Activated naive CD4-positive, alpha-beta T cell treated with anti-CD3 and anti-CD28 coated beads, Interleukin-2, amount 50 U/mL, for 24 hours (primary cell): ENCODE data around the gene TNP1.

Experiments used
- H3K27ac Mint-ChIP-seq: one replicate; pipeline ENCODE4 v1.8.0; 2021; ENCODE audit warnings: mild to moderate bottlenecking, mixed read lengths
- H3K27me3 Mint-ChIP-seq: one replicate; pipeline ENCODE4 v1.8.0; 2021; ENCODE audit warnings: mixed read lengths
- H3K36me3 Mint-ChIP-seq: one replicate; pipeline ENCODE4 v1.8.0; 2021; ENCODE audit warnings: mixed read lengths
- H3K4me1 Mint-ChIP-seq: one replicate; pipeline ENCODE4 v1.8.0; 2021; ENCODE audit warnings: mixed read lengths
- H3K4me3 Mint-ChIP-seq: one replicate; pipeline ENCODE4 v1.8.0; 2021; ENCODE audit warnings: mild to moderate bottlenecking, mixed read lengths
- H3K9me3 Mint-ChIP-seq: one replicate; pipeline ENCODE4 v1.8.0; 2021; ENCODE audit warnings: mixed read lengths

Gene TNP1

GRCh38 chr2:216859944-216860343 is at the start of gene TNP1:
Gene TNP1 (minus strand): TSS chr2:216860064. CDS start chr2:216860034, 30 bp downstream.
- Mint-ChIP-seq H3K4me3 (no peak within 1 kb of the TSS), H3K4me1 (peaks cover 13% of the 10 kb centered on the region), H3K27me3 (no peaks in the 10 kb centered on the region), H3K36me3 (no peaks in the 10 kb centered on the region), H3K9me3 (no peaks in the 10 kb centered on the region), H3K27ac (peak within 1 kb of the TSS; percentile 26)

DNA sequence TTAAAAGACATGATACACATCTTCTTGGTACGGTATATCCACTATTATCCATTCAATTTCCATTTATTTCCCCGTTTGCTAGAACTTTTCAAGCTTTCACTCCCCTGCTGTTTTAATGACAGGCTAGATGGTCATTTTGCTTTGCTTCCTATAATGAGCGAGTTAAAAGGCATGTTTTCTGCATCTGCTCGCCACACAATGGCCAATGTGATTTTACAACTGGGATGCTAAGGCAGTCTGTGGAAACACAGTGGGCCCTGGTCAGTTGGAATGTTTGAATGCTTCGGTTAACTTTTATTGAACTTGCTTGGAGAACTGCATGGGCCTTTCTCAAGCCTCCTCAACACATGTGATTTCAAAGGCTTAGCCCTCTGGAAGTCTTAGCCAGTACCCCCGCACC is 48.4 kb upstream of the TNP1 start:
- H3K27me3 Mint-ChIP-seq: peaks cover 1% of the 10 kb centered on the region
- H3K4me1 Mint-ChIP-seq: no peaks in the 10 kb centered on the region
- H3K36me3 Mint-ChIP-seq: no peaks in the 10 kb centered on the region
- H3K27ac Mint-ChIP-seq: no peak overlapping the region
- H3K9me3 Mint-ChIP-seq: peaks cover 10% of the 10 kb centered on the region
- no peak overlapping the region for H3K4me3 Mint-ChIP-seq

DNA sequence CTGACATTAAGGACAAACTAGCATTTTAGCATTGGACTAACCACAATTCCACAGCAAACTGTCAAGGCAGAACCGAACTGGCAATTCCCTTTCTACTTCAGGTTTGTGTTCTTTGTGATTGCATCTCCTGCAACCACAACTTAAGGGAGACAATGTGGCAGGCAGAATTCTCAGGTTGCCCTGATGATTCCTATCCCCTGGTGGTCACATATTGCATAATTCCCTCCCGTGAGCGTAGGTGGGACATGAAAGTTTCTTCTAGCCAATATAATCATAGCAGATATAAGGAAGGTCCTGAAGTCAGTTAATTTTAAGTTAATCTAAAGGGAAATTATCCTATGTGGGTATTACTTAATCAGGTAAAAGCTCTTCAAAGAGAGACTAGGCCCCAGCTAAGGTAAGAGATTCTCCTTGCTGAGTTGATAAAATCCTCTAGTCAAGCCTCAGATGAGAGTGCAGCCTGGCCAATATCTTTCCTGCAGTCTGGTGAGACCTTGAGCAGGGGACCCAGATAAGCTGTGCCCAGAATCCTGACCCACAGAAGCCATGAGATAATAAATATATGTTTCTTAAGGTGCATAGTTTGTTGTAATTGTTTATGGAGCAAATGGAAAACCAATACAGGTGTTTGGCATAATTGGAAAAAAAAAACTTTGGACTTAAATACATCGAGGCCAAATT is 45.9 kb upstream of the TNP1 start:
- H3K27ac Mint-ChIP-seq: no peak overlapping the region
- peaks cover 1% of the 10 kb centered on the region for H3K27me3 Mint-ChIP-seq
- H3K4me1 Mint-ChIP-seq: no peaks in the 10 kb centered on the region
- no peaks in the 10 kb centered on the region for H3K36me3 Mint-ChIP-seq
- no peak overlapping the region for H3K4me3 Mint-ChIP-seq
- H3K9me3 Mint-ChIP-seq: peaks cover 16% of the 10 kb centered on the region

- Mint-ChIP-seq H3K9me3 (peaks cover 23% of the 10 kb centered on the region), H3K36me3 (peaks cover 2% of the 10 kb centered on the region), H3K27me3 (peaks cover 2% of the 10 kb centered on the region), H3K4me3 (no peak overlapping the region), H3K4me1 (no peaks in the 10 kb centered on the region), H3K27ac (no peak overlapping the region)
Observed at GRCh38 chr2:216904974-216905373, 45.1 kb upstream of the TNP1 start.

DNA sequence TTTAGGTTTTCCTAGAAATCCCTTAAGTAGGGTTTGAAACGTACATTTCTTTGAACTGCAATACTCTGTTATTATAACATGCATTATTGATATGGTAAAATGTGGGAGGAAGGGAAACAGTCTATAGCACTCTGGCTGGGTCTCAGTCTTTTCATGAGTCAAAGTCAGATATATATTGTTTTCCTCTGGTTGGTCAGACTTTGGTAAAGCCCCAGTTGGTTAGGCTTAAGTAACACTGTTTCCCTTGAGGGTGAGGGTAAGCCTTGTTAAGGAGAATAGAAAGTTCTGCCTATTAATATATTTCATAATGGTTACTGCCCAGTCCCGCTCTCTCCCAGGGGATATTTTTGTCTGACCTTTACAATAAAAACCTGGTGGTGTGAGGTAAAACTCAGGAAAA is 44.7 kb upstream of the TNP1 start:
- H3K9me3 Mint-ChIP-seq: peaks cover 25% of the 10 kb centered on the region
- H3K4me3 Mint-ChIP-seq: no peak overlapping the region
- no peak overlapping the region for H3K27ac Mint-ChIP-seq
- no peaks in the 10 kb centered on the region for H3K4me1 Mint-ChIP-seq
- H3K36me3 Mint-ChIP-seq: peaks cover 2% of the 10 kb centered on the region
- H3K27me3 Mint-ChIP-seq: peaks cover 2% of the 10 kb centered on the region

DNA sequence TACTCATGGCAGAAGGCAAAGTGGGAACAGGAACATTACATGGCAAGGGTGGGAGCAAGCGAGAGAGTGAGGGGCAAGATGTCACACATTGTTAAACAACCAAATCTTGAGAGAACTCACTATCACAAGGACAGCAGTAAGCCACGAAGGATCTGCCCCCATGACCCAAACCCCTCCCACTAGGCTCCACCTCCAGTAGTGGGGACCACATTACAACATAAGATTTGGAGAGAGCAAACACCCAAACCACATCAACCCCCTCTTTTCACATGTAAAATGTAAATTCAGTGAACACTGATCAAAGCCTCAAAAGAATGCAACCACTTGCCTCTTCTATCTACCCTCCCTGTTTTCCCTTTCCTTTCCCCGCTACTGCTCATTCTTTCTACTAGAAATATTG is 43.6 kb upstream of the TNP1 start:
- Mint-ChIP-seq H3K4me1 (no peaks in the 10 kb centered on the region), H3K27me3 (peaks cover 2% of the 10 kb centered on the region), H3K27ac (no peak overlapping the region), H3K36me3 (peaks cover 2% of the 10 kb centered on the region), H3K4me3 (no peak overlapping the region), H3K9me3 (peaks cover 25% of the 10 kb centered on the region)

DNA sequence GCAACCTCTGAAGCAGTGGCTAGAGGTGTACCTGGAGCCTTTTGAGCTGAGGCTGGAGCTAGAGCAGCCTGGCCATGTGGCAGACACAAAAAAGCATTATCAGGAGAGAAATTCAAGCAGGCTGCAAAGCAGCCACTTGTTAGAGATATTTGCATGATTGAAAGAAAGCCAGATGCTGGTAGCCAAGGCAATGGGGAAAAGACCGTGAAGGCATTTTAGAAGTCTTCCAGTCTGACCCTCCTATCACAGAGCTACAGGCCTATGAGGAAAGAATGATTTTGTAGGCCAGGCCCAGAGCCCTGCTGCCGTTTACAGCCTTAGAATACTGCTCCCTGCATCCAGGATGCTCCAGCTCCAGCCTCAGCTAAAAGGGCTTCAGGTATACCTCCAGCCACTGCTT is 41.4 kb upstream of the TNP1 start:
- Mint-ChIP-seq H3K27me3 (peaks cover 3% of the 10 kb centered on the region), H3K27ac (no peak overlapping the region), H3K4me1 (peaks cover 3% of the 10 kb centered on the region), H3K9me3 (peaks cover 25% of the 10 kb centered on the region), H3K36me3 (peaks cover 2% of the 10 kb centered on the region), H3K4me3 (no peak overlapping the region)

DNA sequence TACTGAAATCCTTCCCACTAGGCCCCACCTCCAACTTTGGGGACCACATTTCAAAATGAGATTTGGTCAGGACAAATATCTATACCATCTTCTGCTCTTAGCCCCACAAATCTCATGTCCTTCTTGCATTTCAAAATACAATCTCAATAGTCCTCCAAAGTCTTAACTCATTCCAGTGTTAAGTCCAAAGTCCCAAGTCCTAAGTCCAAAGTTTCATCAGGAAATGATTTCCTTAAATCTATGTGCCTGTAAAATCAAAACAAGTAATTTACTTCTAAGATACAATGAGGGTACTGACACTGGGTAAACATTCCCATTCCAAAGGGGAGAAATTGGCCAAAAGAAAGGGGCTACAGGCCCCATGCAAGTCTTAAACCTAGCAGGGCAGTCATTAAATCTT is 40.5 kb upstream of the TNP1 start:
- Mint-ChIP-seq H3K9me3 (peaks cover 25% of the 10 kb centered on the region), H3K4me3 (no peak overlapping the region), H3K27ac (no peak overlapping the region), H3K36me3 (peaks cover 2% of the 10 kb centered on the region), H3K27me3 (peaks cover 4% of the 10 kb centered on the region), H3K4me1 (peaks cover 3% of the 10 kb centered on the region)

DNA sequence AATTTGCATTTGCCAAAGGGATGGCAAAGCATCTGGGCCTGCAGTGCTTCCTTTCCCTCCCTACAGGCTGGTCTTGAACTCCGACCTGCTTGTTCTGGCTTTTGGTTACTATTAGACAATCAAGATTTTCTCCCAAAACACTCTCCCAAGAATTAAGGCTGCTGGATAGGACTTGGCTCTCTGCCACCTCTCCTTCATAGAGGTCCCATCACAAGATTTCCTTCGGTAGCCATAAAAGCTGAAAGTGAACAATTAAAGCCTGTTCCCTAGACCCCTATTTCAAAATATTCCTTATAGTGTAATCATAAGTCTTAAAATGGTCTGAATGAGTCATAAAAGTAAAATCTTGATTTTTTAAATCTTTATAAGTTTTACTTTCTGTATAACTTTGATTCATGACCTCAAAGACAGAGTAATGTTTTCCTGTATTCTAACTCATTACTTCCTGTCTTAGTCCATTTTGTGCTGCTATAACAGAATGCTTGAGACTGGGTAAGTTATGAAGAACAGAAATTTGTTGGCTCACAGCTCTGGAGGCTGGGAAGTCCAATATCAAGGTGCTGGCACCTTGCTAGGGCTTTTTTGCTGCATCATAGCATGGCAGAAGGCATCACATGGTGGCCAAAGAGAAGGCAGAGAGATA is 37.8 kb upstream of the TNP1 start:
- Mint-ChIP-seq H3K27me3 (peaks cover 3% of the 10 kb centered on the region), H3K9me3 (peaks cover 11% of the 10 kb centered on the region), H3K4me3 (no peak overlapping the region), H3K36me3 (peaks cover 2% of the 10 kb centered on the region), H3K27ac (no peak overlapping the region), H3K4me1 (peaks cover 3% of the 10 kb centered on the region)

DNA sequence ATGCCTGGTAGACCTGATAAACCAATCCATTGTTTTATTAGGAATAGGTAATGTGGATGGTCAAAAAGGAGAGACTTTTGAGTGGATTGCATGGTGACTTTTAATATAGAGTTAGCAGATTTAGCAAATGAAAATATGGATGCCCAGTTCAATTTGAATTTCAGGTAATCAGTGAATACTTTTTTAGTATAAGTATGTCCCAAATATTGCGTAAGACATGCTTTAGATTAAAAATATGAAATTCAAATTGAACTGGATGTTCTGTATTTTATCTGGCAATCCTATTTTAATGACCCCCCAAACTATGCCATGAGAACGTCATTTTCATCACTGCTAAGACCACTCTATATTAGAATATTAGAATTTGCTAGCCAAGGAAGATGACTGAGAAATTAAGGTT is 30.3 kb upstream of the TNP1 start:
- H3K4me3 Mint-ChIP-seq: no peak overlapping the region
- H3K36me3 Mint-ChIP-seq: no peaks in the 10 kb centered on the region
- H3K27ac Mint-ChIP-seq: no peak overlapping the region
- H3K27me3 Mint-ChIP-seq: no peaks in the 10 kb centered on the region
- no peaks in the 10 kb centered on the region for H3K4me1 Mint-ChIP-seq
- no peaks in the 10 kb centered on the region for H3K9me3 Mint-ChIP-seq

- Mint-ChIP-seq H3K27ac (no peak overlapping the region), H3K4me1 (no peaks in the 10 kb centered on the region), H3K4me3 (no peak overlapping the region), H3K36me3 (no peaks in the 10 kb centered on the region), H3K9me3 (no peaks in the 10 kb centered on the region), H3K27me3 (no peaks in the 10 kb centered on the region)
Observed at GRCh38 chr2:216888887-216889622, 29.2 kb upstream of the TNP1 start.

DNA sequence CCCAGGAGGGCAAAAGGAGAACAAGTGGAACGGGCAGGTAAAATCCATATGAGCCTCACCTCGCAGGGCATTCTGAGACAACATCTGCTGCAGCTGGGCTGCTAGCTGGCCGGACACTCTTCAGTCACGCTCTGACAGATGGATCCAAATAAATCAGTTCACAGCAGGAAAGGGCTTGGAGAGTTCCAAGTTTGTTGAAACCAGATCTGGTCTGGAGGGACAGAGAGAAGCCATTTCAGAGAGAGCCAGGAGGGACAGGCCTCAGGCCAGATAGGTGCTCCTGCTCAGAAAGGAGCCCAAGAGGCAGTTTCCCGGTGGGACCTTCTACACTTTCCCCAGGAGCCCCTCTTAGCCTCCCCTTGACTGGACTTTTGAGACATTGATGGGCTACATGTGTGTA is 28.2 kb upstream of the TNP1 start:
- Mint-ChIP-seq H3K27ac (no peak overlapping the region), H3K9me3 (no peaks in the 10 kb centered on the region), H3K4me1 (no peaks in the 10 kb centered on the region), H3K4me3 (no peak overlapping the region), H3K27me3 (no peaks in the 10 kb centered on the region), H3K36me3 (no peaks in the 10 kb centered on the region)

DNA sequence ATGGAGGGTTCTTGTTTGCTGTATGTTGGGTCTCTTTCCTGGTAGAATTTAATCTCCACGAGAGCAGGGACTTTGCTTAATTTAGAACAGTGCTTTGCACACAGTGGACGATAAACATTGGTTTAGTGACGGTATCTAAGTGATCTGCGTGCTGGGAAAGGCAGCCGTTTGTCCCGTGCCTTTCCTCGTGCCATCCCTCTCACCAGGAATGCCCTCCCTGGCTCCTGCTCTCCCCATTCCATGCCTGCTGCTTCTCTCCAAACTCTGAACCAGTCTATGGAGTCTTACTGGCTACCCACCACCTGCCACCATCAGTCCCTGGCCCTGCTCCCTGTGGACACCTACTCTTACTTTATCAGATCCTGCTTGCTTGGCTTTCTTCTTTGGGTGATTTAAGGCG is 27.3 kb upstream of the TNP1 start:
- Mint-ChIP-seq H3K4me1 (no peaks in the 10 kb centered on the region), H3K27ac (no peak overlapping the region), H3K4me3 (no peak overlapping the region), H3K27me3 (no peaks in the 10 kb centered on the region), H3K36me3 (no peaks in the 10 kb centered on the region), H3K9me3 (no peaks in the 10 kb centered on the region)

DNA sequence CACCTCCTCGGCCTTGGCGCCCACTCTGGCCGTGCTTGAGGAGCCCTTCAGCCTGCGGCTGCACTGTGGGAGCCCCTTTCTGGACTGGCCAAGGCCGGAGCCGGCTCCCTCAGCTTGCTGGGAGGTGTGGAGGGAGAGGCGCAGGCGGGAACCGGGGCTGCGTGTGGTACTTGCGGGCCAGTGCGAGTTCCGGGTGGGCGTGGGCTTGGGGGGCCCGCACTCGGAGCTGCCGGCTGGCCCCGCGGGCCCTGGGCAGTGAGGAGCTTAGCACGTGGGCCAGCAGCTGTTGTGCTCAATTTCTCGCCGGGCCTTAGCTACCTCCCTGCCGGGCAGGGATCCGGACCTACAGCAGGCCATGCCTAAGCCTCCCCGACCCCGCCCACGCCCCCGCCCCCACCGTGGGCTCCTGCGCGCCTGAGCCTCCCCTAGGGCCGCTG is 25.3 kb upstream of the TNP1 start:
- Mint-ChIP-seq H3K27me3 (no peaks in the 10 kb centered on the region), H3K27ac (no peak overlapping the region), H3K9me3 (no peaks in the 10 kb centered on the region), H3K4me3 (no peak overlapping the region), H3K36me3 (no peaks in the 10 kb centered on the region), H3K4me1 (peaks cover 2% of the 10 kb centered on the region)

DNA sequence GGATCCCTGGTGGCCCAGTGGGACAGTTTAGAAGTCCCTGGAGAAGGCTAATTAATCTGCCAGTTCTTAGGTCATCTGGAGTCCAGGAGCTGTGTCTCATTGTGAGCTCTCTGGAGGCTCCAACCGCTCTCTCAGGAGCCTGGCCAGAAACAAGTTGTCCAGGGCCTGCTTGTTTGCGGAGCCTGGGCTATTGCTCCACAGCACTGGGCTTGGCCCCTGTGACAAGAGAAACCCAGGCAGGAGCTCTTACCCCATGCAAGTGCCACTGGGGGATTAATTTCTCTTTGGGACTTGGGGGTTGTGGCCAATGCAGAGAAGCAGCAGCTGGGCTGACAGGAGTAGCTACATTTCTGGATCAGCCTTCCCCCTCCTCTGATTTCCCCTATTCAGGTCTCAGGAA is 24.5 kb upstream of the TNP1 start:
- H3K9me3 Mint-ChIP-seq: no peaks in the 10 kb centered on the region
- no peak overlapping the region for H3K4me3 Mint-ChIP-seq
- no peaks in the 10 kb centered on the region for H3K36me3 Mint-ChIP-seq
- no peak overlapping the region for H3K27ac Mint-ChIP-seq
- H3K27me3 Mint-ChIP-seq: no peaks in the 10 kb centered on the region
- H3K4me1 Mint-ChIP-seq: peaks cover 7% of the 10 kb centered on the region

- peaks cover 7% of the 10 kb centered on the region for H3K4me1 Mint-ChIP-seq
- H3K9me3 Mint-ChIP-seq: no peaks in the 10 kb centered on the region
- H3K36me3 Mint-ChIP-seq: no peaks in the 10 kb centered on the region
- H3K27ac Mint-ChIP-seq: no peak overlapping the region
- no peak overlapping the region for H3K4me3 Mint-ChIP-seq
- no peaks in the 10 kb centered on the region for H3K27me3 Mint-ChIP-seq
Observed at GRCh38 chr2:216882876-216883275, 23.0 kb upstream of the TNP1 start.
